HepG2 (cell line): ENCODE results near the gene DEGS1. TPM values are rescaled to one million over a fixed set of nuclear protein-coding genes. Genes with fewer than 3 reads are reported as not detected.

Experiments used
- ATF1 ChIP-seq: IDR thresholded peaks from 2 replicates; pipeline ENCODE4 v1.6.1; 2016; ENCODE audit warnings: mild to moderate bottlenecking, control low read depth
- FOXK1 ChIP-seq: sonication (generic); formaldehyde crosslinking; IDR thresholded peaks from 2 replicates; pipeline ENCODE4 v1.4.0; 2020; ENCODE audit warnings: low read depth, missing genetic modification reagents, borderline replicate concordance
- GTF2F1 ChIP-seq: fragments of 150-350 bp; IDR thresholded peaks from 2 replicates; pipeline ENCODE4 v1.6.1; 2014; ENCODE audit warnings: low read length
- MED1 ChIP-seq: sonication (generic); formaldehyde crosslinking; IDR thresholded peaks from 2 replicates; pipeline ENCODE4 v1.4.0; 2020; ENCODE audit warnings: missing genetic modification reagents
- NFRKB ChIP-seq: fragments of 450-650 bp; IDR thresholded peaks from 2 replicates; pipeline ENCODE4 v1.6.1; 2017
- SPEN ChIP-seq: sonication (generic); formaldehyde crosslinking; IDR thresholded peaks from 2 replicates; pipeline ENCODE4 v1.5.1; 2020; ENCODE audit warnings: low read depth, mild to moderate bottlenecking, missing genetic modification reagents
- ZBTB21 ChIP-seq: sonication (generic); formaldehyde crosslinking; IDR thresholded peaks from 2 replicates; pipeline ENCODE4 v1.4.0; 2020; ENCODE audit warnings: missing genetic modification reagents
- ZFY ChIP-seq: sonication (generic); formaldehyde crosslinking; IDR thresholded peaks from 2 replicates; pipeline ENCODE4 v1.4.0; 2020; ENCODE audit warnings: missing genetic modification reagents
- ZNF251 ChIP-seq: sonication (generic); formaldehyde crosslinking; IDR thresholded peaks from 2 replicates; pipeline ENCODE4 v1.9.0; 2021; ENCODE audit warnings: mild to moderate bottlenecking, missing genetic modification reagents
- ZNF660 ChIP-seq: sonication (generic); formaldehyde crosslinking; IDR thresholded peaks from 2 replicates; pipeline ENCODE4 v1.5.1; 2020; ENCODE audit warnings: mild to moderate bottlenecking, low read depth, missing genetic modification reagents, borderline replicate concordance
- ZSCAN12 ChIP-seq: sonication (generic); formaldehyde crosslinking; IDR thresholded peaks from 2 replicates; pipeline ENCODE4 v1.9.0; 2021; ENCODE audit warnings: mild to moderate bottlenecking, missing genetic modification reagents
- polyA plus RNA-seq, 8 experiments: library from polyadenylated mRNA; depleted of rRNA in 3 of 8; stranded (reverse) in 7 of 8; unstranded in 1 of 8; fragments of >200 nt; fragmentation: Illumina TruSeq in 4 of 8; extraction: Trizol in 4 of 8; gene quantifications; 2 replicates each; pipeline versions ENCODE4 v1.2.1 to v1.2.3, GENCODE V29; 2011 to 2016; ENCODE audit warnings: low read depth in 4 of 8, missing spikeins in 1 of 8, mixed read lengths in 1 of 8; ENCODE audit not compliant: insufficient read depth in 1 of 8
- total RNA-seq, 5 experiments: library from RNA; depleted of rRNA; stranded (reverse); fragments of >200 nt; fragmentation: Illumina TruSeq; extraction: Trizol; gene quantifications; 2 replicates each; pipeline ENCODE4 v1.2.3, GENCODE V29; 2016; ENCODE audit warnings: low read depth in 1 of 5
- TF ChIP-seq, protein P1 (sequence below): sonication (generic); formaldehyde crosslinking; IDR thresholded peaks from 2 replicates; pipeline ENCODE4 v1.9.0; 2021; ENCODE audit warnings: missing genetic modification reagents, borderline replicate concordance
- TF ChIP-seq, protein P2 (sequence below): sonication (generic); formaldehyde crosslinking; IDR thresholded peaks from 2 replicates; pipeline ENCODE4 v1.5.1; 2020; ENCODE audit warnings: missing genetic modification reagents, mild to moderate bottlenecking, borderline replicate concordance
- TF ChIP-seq, protein P3 (sequence below): sonication (generic); formaldehyde crosslinking; IDR thresholded peaks from 2 replicates; pipeline ENCODE4 v1.4.0; 2020; ENCODE audit warnings: mild to moderate bottlenecking, missing genetic modification reagents
- TF ChIP-seq, protein P4 (sequence below): sonication (generic); formaldehyde crosslinking; IDR thresholded peaks from 2 replicates; pipeline ENCODE4 v1.5.0; 2020; ENCODE audit warnings: mild to moderate bottlenecking, missing genetic modification reagents, borderline replicate concordance
- TF ChIP-seq, protein P5 (sequence below): sonication (generic); formaldehyde crosslinking; IDR thresholded peaks from 2 replicates; pipeline ENCODE4 v1.4.0; 2020; ENCODE audit warnings: missing genetic modification reagents, borderline replicate concordance
- TF ChIP-seq, protein P6 (sequence below): IDR thresholded peaks from 2 replicates; pipeline ENCODE4 v1.6.1; 2016; ENCODE audit warnings: low read depth, control low read depth

The DEGS1 gene
- total and polyA plus RNA-seq, 2 of the 13 experiments (the other 11 are each of a cell fraction or from before 2014, with no cell fraction given) = 18.1 to 35.9 TPM

DNA sequence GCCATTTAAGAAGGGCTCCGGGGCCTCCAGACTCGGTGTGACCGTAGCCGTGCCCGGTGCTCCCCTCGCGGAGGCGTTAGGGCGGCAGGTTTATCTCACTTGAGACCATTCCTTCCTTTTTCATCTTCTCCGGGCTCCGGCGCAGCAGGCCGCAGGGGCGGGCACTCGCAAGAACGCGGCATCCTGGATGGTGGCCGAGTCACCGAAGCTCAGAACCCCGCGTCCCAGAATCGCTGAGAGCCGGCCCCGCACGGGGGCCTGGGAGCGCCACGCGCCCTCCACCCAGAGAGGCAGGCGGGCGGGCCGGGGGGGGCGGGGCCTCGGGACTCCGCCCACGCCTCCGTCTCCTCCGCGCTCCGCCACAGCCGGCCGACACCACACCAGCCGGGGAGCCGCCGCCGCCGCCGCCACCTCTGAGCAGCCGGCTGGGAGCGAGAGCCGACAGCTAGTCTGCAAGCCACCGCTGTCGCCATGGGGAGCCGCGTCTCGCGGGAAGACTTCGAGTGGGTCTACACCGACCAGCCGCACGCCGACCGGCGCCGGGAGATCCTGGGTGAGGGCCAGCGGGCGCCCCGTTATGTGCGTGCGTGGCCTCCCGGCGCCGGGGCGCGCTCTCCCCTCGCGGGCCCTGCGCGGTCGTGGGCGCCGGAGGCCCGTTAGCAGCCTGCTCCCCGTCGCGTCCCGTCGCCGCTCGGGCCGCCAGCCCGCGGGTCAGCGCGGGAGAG is at the start of gene DEGS1 (continued):
- TF ChIP-seq, protein P1, sequence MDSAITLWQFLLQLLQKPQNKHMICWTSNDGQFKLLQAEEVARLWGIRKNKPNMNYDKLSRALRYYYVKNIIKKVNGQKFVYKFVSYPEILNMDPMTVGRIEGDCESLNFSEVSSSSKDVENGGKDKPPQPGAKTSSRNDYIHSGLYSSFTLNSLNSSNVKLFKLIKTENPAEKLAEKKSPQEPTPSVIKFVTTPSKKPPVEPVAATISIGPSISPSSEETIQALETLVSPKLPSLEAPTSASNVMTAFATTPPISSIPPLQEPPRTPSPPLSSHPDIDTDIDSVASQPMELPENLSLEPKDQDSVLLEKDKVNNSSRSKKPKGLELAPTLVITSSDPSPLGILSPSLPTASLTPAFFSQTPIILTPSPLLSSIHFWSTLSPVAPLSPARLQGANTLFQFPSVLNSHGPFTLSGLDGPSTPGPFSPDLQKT (CRISPR knock-in tag) = no peak
- TF ChIP-seq ZNF660 (CRISPR knock-in tag) (no peak), NFRKB (no peak), ZNF251 (no peak), MED1 (CRISPR knock-in tag) (no peak), GTF2F1 (no peak), ATF1 (no peak), ZSCAN12 (no peak), FOXK1 (no peak), ZBTB21 (no peak), SPEN (CRISPR knock-in tag) (peak; percentile 51; the same call in 1 of the 2 replicates), ZFY (CRISPR knock-in tag) (peak; percentile 90)
- TF ChIP-seq, protein P2, sequence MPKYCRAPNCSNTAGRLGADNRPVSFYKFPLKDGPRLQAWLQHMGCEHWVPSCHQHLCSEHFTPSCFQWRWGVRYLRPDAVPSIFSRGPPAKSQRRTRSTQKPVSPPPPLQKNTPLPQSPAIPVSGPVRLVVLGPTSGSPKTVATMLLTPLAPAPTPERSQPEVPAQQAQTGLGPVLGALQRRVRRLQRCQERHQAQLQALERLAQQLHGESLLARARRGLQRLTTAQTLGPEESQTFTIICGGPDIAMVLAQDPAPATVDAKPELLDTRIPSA (CRISPR knock-in tag) = no peak
- TF ChIP-seq, protein P3, sequence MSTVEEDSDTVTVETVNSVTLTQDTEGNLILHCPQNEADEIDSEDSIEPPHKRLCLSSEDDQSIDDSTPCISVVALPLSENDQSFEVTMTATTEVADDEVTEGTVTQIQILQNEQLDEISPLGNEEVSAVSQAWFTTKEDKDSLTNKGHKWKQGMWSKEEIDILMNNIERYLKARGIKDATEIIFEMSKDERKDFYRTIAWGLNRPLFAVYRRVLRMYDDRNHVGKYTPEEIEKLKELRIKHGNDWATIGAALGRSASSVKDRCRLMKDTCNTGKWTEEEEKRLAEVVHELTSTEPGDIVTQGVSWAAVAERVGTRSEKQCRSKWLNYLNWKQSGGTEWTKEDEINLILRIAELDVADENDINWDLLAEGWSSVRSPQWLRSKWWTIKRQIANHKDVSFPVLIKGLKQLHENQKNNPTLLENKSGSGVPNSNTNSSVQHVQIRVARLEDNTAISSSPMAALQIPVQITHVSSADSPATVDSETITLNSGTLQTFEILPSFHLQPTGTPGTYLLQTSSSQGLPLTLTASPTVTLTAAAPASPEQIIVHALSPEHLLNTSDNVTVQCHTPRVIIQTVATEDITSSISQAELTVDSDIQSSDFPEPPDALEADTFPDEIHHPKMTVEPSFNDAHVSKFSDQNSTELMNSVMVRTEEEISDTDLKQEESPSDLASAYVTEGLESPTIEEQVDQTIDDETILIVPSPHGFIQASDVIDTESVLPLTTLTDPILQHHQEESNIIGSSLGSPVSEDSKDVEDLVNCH (CRISPR knock-in tag) = no peak
- TF ChIP-seq, protein P4, sequence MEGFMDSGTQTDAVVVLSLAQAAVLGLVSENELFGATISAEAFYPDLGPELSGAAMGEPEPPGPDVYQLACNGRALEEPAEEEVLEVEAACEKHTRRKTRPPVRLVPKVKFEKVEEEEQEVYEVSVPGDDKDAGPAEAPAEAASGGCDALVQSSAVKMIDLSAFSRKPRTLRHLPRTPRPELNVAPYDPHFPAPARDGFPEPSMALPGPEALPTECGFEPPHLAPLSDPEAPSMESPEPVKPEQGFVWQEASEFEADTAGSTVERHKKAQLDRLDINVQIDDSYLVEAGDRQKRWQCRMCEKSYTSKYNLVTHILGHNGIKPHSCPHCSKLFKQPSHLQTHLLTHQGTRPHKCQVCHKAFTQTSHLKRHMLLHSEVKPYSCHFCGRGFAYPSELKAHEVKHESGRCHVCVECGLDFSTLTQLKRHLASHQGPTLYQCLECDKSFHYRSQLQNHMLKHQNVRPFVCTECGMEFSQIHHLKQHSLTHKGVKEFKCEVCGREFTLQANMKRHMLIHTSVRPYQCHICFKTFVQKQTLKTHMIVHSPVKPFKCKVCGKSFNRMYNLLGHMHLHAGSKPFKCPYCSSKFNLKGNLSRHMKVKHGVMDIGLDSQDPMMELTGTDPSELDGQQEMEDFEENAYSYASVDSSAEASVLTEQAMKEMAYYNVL (CRISPR knock-in tag) = no peak
- TF ChIP-seq, protein P5, sequence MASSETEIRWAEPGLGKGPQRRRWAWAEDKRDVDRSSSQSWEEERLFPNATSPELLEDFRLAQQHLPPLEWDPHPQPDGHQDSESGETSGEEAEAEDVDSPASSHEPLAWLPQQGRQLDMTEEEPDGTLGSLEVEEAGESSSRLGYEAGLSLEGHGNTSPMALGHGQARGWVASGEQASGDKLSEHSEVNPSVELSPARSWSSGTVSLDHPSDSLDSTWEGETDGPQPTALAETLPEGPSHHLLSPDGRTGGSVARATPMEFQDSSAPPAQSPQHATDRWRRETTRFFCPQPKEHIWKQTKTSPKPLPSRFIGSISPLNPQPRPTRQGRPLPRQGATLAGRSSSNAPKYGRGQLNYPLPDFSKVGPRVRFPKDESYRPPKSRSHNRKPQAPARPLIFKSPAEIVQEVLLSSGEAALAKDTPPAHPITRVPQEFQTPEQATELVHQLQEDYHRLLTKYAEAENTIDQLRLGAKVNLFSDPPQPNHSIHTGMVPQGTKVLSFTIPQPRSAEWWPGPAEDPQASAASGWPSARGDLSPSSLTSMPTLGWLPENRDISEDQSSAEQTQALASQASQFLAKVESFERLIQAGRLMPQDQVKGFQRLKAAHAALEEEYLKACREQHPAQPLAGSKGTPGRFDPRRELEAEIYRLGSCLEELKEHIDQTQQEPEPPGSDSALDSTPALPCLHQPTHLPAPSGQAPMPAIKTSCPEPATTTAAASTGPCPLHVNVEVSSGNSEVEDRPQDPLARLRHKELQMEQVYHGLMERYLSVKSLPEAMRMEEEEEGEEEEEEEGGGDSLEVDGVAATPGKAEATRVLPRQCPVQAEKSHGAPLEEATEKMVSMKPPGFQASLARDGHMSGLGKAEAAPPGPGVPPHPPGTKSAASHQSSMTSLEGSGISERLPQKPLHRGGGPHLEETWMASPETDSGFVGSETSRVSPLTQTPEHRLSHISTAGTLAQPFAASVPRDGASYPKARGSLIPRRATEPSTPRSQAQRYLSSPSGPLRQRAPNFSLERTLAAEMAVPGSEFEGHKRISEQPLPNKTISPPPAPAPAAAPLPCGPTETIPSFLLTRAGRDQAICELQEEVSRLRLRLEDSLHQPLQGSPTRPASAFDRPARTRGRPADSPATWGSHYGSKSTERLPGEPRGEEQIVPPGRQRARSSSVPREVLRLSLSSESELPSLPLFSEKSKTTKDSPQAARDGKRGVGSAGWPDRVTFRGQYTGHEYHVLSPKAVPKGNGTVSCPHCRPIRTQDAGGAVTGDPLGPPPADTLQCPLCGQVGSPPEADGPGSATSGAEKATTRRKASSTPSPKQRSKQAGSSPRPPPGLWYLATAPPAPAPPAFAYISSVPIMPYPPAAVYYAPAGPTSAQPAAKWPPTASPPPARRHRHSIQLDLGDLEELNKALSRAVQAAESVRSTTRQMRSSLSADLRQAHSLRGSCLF (CRISPR knock-in tag) = no peak
- TF ChIP-seq, protein P6, sequence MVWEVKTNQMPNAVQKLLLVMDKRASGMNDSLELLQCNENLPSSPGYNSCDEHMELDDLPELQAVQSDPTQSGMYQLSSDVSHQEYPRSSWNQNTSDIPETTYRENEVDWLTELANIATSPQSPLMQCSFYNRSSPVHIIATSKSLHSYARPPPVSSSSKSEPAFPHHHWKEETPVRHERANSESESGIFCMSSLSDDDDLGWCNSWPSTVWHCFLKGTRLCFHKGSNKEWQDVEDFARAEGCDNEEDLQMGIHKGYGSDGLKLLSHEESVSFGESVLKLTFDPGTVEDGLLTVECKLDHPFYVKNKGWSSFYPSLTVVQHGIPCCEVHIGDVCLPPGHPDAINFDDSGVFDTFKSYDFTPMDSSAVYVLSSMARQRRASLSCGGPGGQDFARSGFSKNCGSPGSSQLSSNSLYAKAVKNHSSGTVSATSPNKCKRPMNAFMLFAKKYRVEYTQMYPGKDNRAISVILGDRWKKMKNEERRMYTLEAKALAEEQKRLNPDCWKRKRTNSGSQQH = no peak
